Measurements from ENCODE around the gene AMTN.

- no peak for TF ChIP-seq CTCF (optimal IDR thresholded peaks at IDR 0.05 in 1 of 3, IDR thresholded peaks at IDR 0.05 in 1 of 3, conservative IDR thresholded peaks at IDR 0.05 in 1 of 3; ENCODE audit: extremely low read depth in 1 of 3, insufficient read depth in 2 of 3, low read length in 3 of 3)
- TF ChIP-seq EZH2 (IDR thresholded peaks at IDR 0.05; ENCODE audit: low read length): no peak
Measured at GRCh38 chr4:70581980-70582379, 63.6 kb downstream of the AMTN start.

Data from keratinocyte (primary cell).